Uterus (tissue), 4 donors: Measurements from ENCODE around the gene HMG20B. TPM values are rescaled to one million over a fixed set of nuclear protein-coding genes. Genes with fewer than 3 reads are reported as not detected.

Experiments used
- DNase-seq, 2 donors: peaks; one replicate each; pipeline ENCODE4 v3.0.0-alpha.2; 2019 to 2020
- H3K27ac ChIP-seq, 2 donors: fragments of 200-600 bp; sonication (generic); 1 replicate in 1 of 2; 2 replicates in 1 of 2; pipeline ENCODE4 v1.5.1; 2016 to 2018
- H3K27me3 ChIP-seq, 2 donors: fragments of 200-600 bp; sonication (generic); one replicate each; pipeline ENCODE4 v1.5.1; 2018 to 2019; ENCODE audit warnings: control low read depth in 1 of 2
- H3K36me3 ChIP-seq, 2 donors: fragments of 200-600 bp; sonication (generic); one replicate each; pipeline ENCODE4 v1.5.1; 2019; ENCODE audit warnings: control low read depth in 1 of 2
- H3K4me1 ChIP-seq, 2 donors: fragments of 200-600 bp; sonication (generic); one replicate each; pipeline ENCODE4 v1.5.1; 2018 to 2019; ENCODE audit warnings: control low read depth in 1 of 2
- H3K4me3 ChIP-seq, 2 donors: fragments of 200-600 bp; sonication (generic); 1 replicate in 1 of 2; 2 replicates in 1 of 2; pipeline ENCODE4 v1.5.1; 2018 to 2019; ENCODE audit warnings: mild to moderate bottlenecking in 1 of 2
- H3K9me3 ChIP-seq, 2 donors: fragments of 200-600 bp; sonication (generic); one replicate each; pipeline ENCODE4 v1.5.1; 2019; ENCODE audit warnings: control low read depth in 1 of 2
- POLR2A ChIP-seq, 2 donors: fragments of 450-650 bp; IDR thresholded peaks; one replicate each; pipeline ENCODE4 v1.6.1; 2016; ENCODE audit warnings: antibody characterized with exemption in 2 of 2, mild to moderate bottlenecking in 1 of 2, moderate library complexity in 1 of 2
- intact Hi-C: fragments of 100-400 bp; cut with DNase I; formaldehyde crosslinking; loops from one replicate; pipeline ENCODE4 v1.15.1; 2023; ENCODE audit warnings: low total_unique reads
- total RNA-seq, 4 donors: library from RNA; depleted of rRNA in 3 of 4; stranded (reverse); fragments of >200 nt in 3 of 4; gene quantifications; one replicate each; pipeline versions ENCODE4 v1.1.0 to v1.2.4, GENCODE V29; 2014 to 2023
- TF ChIP-seq, protein P1 (sequence below), 4 experiments: fragments of 200-600 bp in 2 of 4; fragments of 450-650 bp in 2 of 4; sonication (generic) in 2 of 4; IDR thresholded peaks; one replicate each; pipeline ENCODE4 v1.5.1; 2016 to 2019; ENCODE audit warnings: antibody characterized with exemption in 4 of 4, mild to moderate bottlenecking in 2 of 4, moderate library complexity in 1 of 4
- donor health status: DM: yes; HTN: yes; CAD: no.

HMG20B gene
- total RNA-seq, 4 donors from 2014 or later = 52.9 to 232 (median 63.6) TPM

GRCh38 chr19:3615524-3616135 lies 42.9 kb downstream of the HMG20B start:
- H3K9me3 ChIP-seq = no peaks in the 10 kb centered on the region
- H3K27ac ChIP-seq = no peak overlapping the region
- H3K4me1 ChIP-seq = no peaks in the 10 kb centered on the region
- intact Hi-C loops = loop anchor here (10.0 kb wide), 1 partner anchor 61 kb away; the partner anchor contains the start of gene MFSD12
- DNase-seq = no peak
- H3K36me3 ChIP-seq = no peaks in the 10 kb centered on the region
- H3K4me3 ChIP-seq = no peak overlapping the region
- H3K27me3 ChIP-seq = no peaks in the 10 kb centered on the region
- no peak for TF ChIP-seq POLR2A (IDR thresholded peaks at IDR 0.05)
- TF ChIP-seq, protein P1, sequence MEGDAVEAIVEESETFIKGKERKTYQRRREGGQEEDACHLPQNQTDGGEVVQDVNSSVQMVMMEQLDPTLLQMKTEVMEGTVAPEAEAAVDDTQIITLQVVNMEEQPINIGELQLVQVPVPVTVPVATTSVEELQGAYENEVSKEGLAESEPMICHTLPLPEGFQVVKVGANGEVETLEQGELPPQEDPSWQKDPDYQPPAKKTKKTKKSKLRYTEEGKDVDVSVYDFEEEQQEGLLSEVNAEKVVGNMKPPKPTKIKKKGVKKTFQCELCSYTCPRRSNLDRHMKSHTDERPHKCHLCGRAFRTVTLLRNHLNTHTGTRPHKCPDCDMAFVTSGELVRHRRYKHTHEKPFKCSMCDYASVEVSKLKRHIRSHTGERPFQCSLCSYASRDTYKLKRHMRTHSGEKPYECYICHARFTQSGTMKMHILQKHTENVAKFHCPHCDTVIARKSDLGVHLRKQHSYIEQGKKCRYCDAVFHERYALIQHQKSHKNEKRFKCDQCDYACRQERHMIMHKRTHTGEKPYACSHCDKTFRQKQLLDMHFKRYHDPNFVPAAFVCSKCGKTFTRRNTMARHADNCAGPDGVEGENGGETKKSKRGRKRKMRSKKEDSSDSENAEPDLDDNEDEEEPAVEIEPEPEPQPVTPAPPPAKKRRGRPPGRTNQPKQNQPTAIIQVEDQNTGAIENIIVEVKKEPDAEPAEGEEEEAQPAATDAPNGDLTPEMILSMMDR (IDR thresholded peaks at IDR 0.05) = no peak

- Histone ChIP-seq H3K36me3 (no peaks in the 10 kb centered on the region), H3K27me3 (no peaks in the 10 kb centered on the region), H3K4me1 (no peaks in the 10 kb centered on the region), H3K9me3 (no peaks in the 10 kb centered on the region), H3K27ac (no peak overlapping the region), H3K4me3 (no peak overlapping the region)
- TF ChIP-seq POLR2A (IDR thresholded peaks at IDR 0.05) = no peak
- TF ChIP-seq, protein P1 (IDR thresholded peaks at IDR 0.05) = no peak
- intact Hi-C loops = loop anchor here (10.0 kb wide), 1 partner anchor 63 kb away; the partner anchor contains the start of gene MFSD12
- DNase-seq = peak in 1 of 2 donors; percentile 16
These were observed 44.7 kb downstream of the HMG20B start for GRCh38 chr19:3617463-3617862.

DNA sequence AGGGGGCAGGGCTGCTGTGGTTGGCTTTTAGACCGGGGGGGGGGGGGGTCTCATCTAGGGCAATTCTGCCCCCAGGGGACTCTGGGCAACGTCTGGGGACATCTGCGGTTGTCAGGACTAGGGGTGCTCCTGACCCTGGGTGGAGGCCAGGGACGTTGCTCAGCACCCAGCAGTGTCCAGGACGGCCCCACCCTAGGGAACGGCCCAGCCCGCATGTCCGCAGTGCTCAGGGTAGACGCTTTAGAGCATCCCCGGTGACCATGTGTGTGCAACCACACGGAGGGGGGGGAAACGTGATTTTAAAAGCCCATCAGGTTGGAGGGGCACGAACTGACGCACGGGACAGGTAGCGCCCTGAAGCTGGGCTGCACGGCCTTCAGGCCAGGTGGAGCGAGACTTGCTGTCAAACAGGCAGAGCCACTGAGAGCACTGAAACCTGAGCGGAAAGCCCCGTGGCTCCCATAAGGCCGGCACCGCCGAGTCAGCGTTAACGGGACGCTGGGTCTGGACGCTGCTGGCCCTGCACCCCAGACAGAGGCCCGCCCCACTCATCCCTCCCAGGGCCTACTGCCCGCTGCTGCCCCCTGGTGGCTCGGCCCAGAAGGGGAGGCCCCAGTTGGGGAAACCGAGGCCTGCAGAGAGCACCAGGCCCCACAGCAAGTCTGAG lies 45.5 kb downstream of the HMG20B start:
- no peaks in the 10 kb centered on the region for H3K36me3 ChIP-seq
- intact Hi-C loops = loop anchor here (10.0 kb wide), 1 partner anchor 63 kb away; the partner anchor contains the start of gene MFSD12

GRCh38 chr19:3618811-3619630 lies 46.3 kb downstream of the HMG20B start:
- intact Hi-C loops = loop anchor here (10.0 kb wide), 1 partner anchor 64 kb away; the partner anchor contains the start of gene MFSD12
- peak in 1 of 2 donors; percentile 40 for DNase-seq
- H3K36me3 ChIP-seq = no peaks in the 10 kb centered on the region
- no peak overlapping the region for H3K4me3 ChIP-seq
- no peaks in the 10 kb centered on the region for H3K9me3 ChIP-seq
- TF ChIP-seq POLR2A (IDR thresholded peaks at IDR 0.05) = no peak
- TF ChIP-seq, protein P1 (IDR thresholded peaks at IDR 0.05) = peak in 1 of 4 experiments; percentile 2
- no peak overlapping the region for H3K27ac ChIP-seq
- no peaks in the 10 kb centered on the region for H3K27me3 ChIP-seq
- H3K4me1 ChIP-seq = no peaks in the 10 kb centered on the region

More for the DNA sequence above, 45.5 kb downstream of the HMG20B start:
- H3K27ac ChIP-seq = peak overlapping the region in 1 of 2 donors; percentile 20
- no peaks in the 10 kb centered on the region for H3K27me3 ChIP-seq
- no peak overlapping the region for H3K4me3 ChIP-seq
- no peaks in the 10 kb centered on the region for H3K9me3 ChIP-seq
- peak in 1 of 2 donors; percentile 15 for TF ChIP-seq POLR2A (IDR thresholded peaks at IDR 0.05)
- TF ChIP-seq, protein P1 (IDR thresholded peaks at IDR 0.05) = peak; percentile 90 to 96 (median 96)
- no peaks in the 10 kb centered on the region for H3K4me1 ChIP-seq
- peak; percentile 64 to 78 for DNase-seq
